Activated CD4-positive, CD25-positive, alpha-beta regulatory T cell (primary cell): ENCODE data around the gene EXOSC5.
"Not testable (repeated sequence)": the region's sequence is repeated elsewhere in the genome, so short reads cannot be mapped to it uniquely, and the experiment has no call there.

Source experiments
- DNase-seq, 4 experiments: peaks; one replicate each; lab custom pipeline; 2025; lab: John Stamatoyannopoulos, UW

Gene EXOSC5

GRCh38 chr19:41405776-41406175 is 8.6 kb upstream of the EXOSC5 start:
- DNase-seq: no peak

GRCh38 chr19:41403181-41403970 is 6.2 kb upstream of the EXOSC5 start:
- DNase-seq: no peak

GRCh38 chr19:41402010-41402409 is 4.9 kb upstream of the EXOSC5 start:
- DNase-seq: no peak

GRCh38 chr19:41401483-41401882 is 4.3 kb upstream of the EXOSC5 start:
- DNase-seq: no peak

GRCh38 chr19:41399525-41399924 is 2.4 kb upstream of the EXOSC5 start:
- no peak for DNase-seq

GRCh38 chr19:41399091-41399490 is 1.9 kb upstream of the EXOSC5 start:
- DNase-seq: no peak

GRCh38 chr19:41398598-41398997 is 1.4 kb upstream of the EXOSC5 start:
- DNase-seq: no peak

GRCh38 chr19:41398050-41398418 is 875 bp upstream of the EXOSC5 start:
- no peak for DNase-seq

GRCh38 chr19:41395355-41395754 is 1.8 kb downstream of the EXOSC5 start:
- DNase-seq: no peak

GRCh38 chr19:41392775-41393174 is 4.4 kb downstream of the EXOSC5 start:
- no peak for DNase-seq

- no peak for DNase-seq
These were observed 5.5 kb downstream of the EXOSC5 start for GRCh38 chr19:41391618-41392017.

GRCh38 chr19:41386442-41386841 is 10.7 kb downstream of the EXOSC5 start:
- DNase-seq: no peak

- DNase-seq: no peak
These were observed 12.8 kb downstream of the EXOSC5 start for GRCh38 chr19:41384351-41384750.

GRCh38 chr19:41381536-41381935 is 15.6 kb downstream of the EXOSC5 start:
- not testable (repeated sequence) for DNase-seq

GRCh38 chr19:41377977-41378709 is 19.0 kb downstream of the EXOSC5 start:
- DNase-seq: no peak

- no peak for DNase-seq
These were observed 20.2 kb downstream of the EXOSC5 start for GRCh38 chr19:41376998-41377365.

GRCh38 chr19:41376241-41376997 is 20.7 kb downstream of the EXOSC5 start, which contains the start of gene TMEM91:
Gene TMEM91, plus strand, starts transcription at chr19:41376533. Its CDS starts 1,777 bp downstream, at chr19:41378310.
- no peak for DNase-seq

- no peak for DNase-seq
These were observed 23.2 kb downstream of the EXOSC5 start for GRCh38 chr19:41373993-41374392.

GRCh38 chr19:41372501-41372900 is 24.7 kb downstream of the EXOSC5 start:
- no peak for DNase-seq

GRCh38 chr19:41371541-41371940 is 25.6 kb downstream of the EXOSC5 start:
- no peak for DNase-seq

GRCh38 chr19:41371119-41371518 is 26.0 kb downstream of the EXOSC5 start:
- DNase-seq: not testable (repeated sequence)

- DNase-seq: no peak
These were observed 27.4 kb downstream of the EXOSC5 start for GRCh38 chr19:41369769-41370168.

- DNase-seq: no peak
These were observed 29.3 kb downstream of the EXOSC5 start for GRCh38 chr19:41367848-41368301.
